Heart right ventricle (tissue), 16 donors: ENCODE results near the gene RRN3. TPM values are rescaled to one million over a fixed set of nuclear protein-coding genes. Genes with fewer than 3 reads are reported as not detected.
A peak's percentile ranks its signal among the peaks of the same experiment; 100 is the strongest.
"Not testable (repeated sequence)": the region's sequence is repeated elsewhere in the genome, so short reads cannot be mapped to it uniquely, and the experiment has no call there.

ENCODE experiments used
- ATAC-seq, 8 donors: fragments of 200-7000 bp; cut with Tn5 transposase; one replicate each; pipeline ENCODE4 v1.9.1; 2020; ENCODE audit warnings: mild to moderate bottlenecking in 8 of 8, moderate library complexity in 8 of 8, moderate number of reproducible peaks in 1 of 8
- DNase-seq, 2 donors: peaks; one replicate each; pipeline ENCODE4 v3.0.0-alpha.2; 2020
- H3K27ac ChIP-seq, 10 donors: fragments of 200-600 bp; sonication (generic) in 2 of 10; one replicate each; pipeline versions ENCODE4 v1.5.0 to v1.8.0; 2020 to 2022; ENCODE audit warnings: mild to moderate bottlenecking in 3 of 10
- H3K27me3 ChIP-seq, 7 donors: fragments of 200-600 bp; one replicate each; pipeline ENCODE4 v1.8.0; 2021 to 2022; ENCODE audit warnings: mild to moderate bottlenecking in 2 of 7
- H3K36me3 ChIP-seq, 9 donors: fragments of 200-600 bp; sonication (generic) in 1 of 9; one replicate each; pipeline versions ENCODE4 v1.5.0 to v1.8.0; 2020 to 2022; ENCODE audit warnings: mild to moderate bottlenecking in 2 of 9
- H3K4me1 ChIP-seq, 9 donors: fragments of 200-600 bp; sonication (generic) in 1 of 9; one replicate each; pipeline versions ENCODE4 v1.5.0 to v1.8.0; 2020 to 2022; ENCODE audit warnings: mild to moderate bottlenecking in 4 of 9
- H3K4me3 ChIP-seq, 10 donors: fragments of 200-600 bp; sonication (generic) in 2 of 10; one replicate each; pipeline versions ENCODE4 v1.5.0 to v1.8.0; 2020 to 2022; ENCODE audit warnings: mild to moderate bottlenecking in 7 of 10, moderate library complexity in 2 of 10
- H3K9me3 ChIP-seq, 11 donors: fragments of 200-600 bp in 10 of 11; sonication (generic) in 2 of 11; one replicate each; pipeline versions ENCODE4 v1.5.0 to v1.8.0; 2013 to 2022; ENCODE audit warnings: mild to moderate bottlenecking in 2 of 11, control low read depth in 1 of 11, moderate library complexity in 1 of 11
- WGBS, 2 donors: extraction: QIAGEN DNeasy Blood & Tissue Kit; methylation state at CpG; one replicate each; pipeline ENCODE4 v1.1.7; 2013; ENCODE audit warnings: inconsistent platforms in 1 of 2; 5-methylcytosine and 5-hydroxymethylcytosine counted together
- intact Hi-C, 10 donors: fragments of 100-400 bp; cut with DNase I; formaldehyde crosslinking; loops; one replicate each; pipeline versions ENCODE4 v1.11.1 to v1.14.2; 2022
- polyA plus RNA-seq, 2 donors: library from polyadenylated mRNA; stranded (reverse); fragments of 200-250 nt; gene quantifications; one replicate each; pipeline ENCODE4 v1.2.3, GENCODE V29; 2013
- total RNA-seq, 10 donors: library from RNA; stranded (reverse); fragmentation: NEBNext Ultra II Directional in 3 of 10; extraction: Animal tissue kit (Norgen Biotek cat#: 25700) in 3 of 10; gene quantifications; one replicate each; pipeline versions ENCODE4 v1.2.1 to v1.2.4, GENCODE V29; 2021 to 2023
- TF ChIP-seq, protein P1 (sequence below), 9 donors: fragments of 200-600 bp; sonication (generic) in 2 of 9; IDR thresholded peaks; one replicate each; pipeline versions ENCODE4 v1.5.0 to v1.8.0; 2021 to 2022; ENCODE audit warnings: antibody characterized with exemption in 9 of 9, mild to moderate bottlenecking in 5 of 9, moderate library complexity in 1 of 9
- donor health status: Arrhythmogenic right ventricular cardiomyopathy.
- donor health status: ischemic (EF 13 %, LVEDD 7.1; RV severe dilation, severe dysfunction).
- donor health status: healthy with polysubstance abuse.
- donor health status: DM: no; HTN: yes; CAD: no.
- donor health status: DM: no; HTN: no; CAD: no.
- donor health status: ischemic (EF 25% LVEDD 6.9; RV normal size, moderate dysfunction).
- donor health status: ischemic (EF 25% LVEDD 5.7; RV mildly dilated, moderate dysfunction).
- donor health status: healthy.
- donor health status: DM: yes; HTN: yes; CAD: no.
- donor health status: Ischemic cardiomyopathy.
- donor health status: ischemic (EF 35%, LVEDD 5.7; RV mildly dilated, moderate dysfunction).
- donor health status: nonischemic (EF 11% LVEDD 7.7; RV severe dilation, severe dysfunction).
- donor health status: DM: yes; HTN: yes; CAD: no.
- donor health status: PGD.
- donor health status: ischemic (EF 29% LVEDD 5.4; RV normal size, mild dysfunction).
- donor health status: nonischemic (EF 23%, LVEDD 6.1; RV moderate dilation, normal function).

Gene RRN3
- total and polyA plus RNA-seq, 12 donors: 9.9 to 31.9 (median 24.1) TPM

DNA sequence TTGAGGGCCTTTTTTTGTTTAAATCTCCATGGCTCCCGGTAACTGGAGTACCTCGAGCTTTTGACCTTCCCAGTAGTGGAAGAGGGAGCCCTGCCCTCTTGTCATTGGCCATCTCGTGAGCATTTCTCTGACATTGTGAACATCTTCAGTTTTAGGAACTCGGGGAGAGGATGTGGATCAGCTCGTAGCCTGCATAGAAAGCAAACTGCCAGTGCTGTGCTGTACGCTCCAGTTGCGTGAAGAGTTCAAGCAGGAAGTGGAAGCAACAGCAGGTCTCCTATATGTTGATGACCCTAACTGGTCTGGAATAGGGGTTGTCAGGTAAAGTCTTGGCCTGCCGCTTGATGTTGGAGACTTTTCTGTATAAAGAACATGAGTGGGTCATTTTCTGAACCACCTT lies 62.5 kb downstream of the RRN3 start:
- intact Hi-C loops: no loop called here
- Histone ChIP-seq H3K4me3 (no peak overlapping the region), H3K4me1 (peaks cover 13 to 50% (median 27%) of the 10 kb centered on the region in 9 donors), H3K27ac (peak overlapping the region in 1 of 10 donors; percentile 1), H3K27me3 (no peaks in the 10 kb centered on the region), H3K9me3 (no peaks in the 10 kb centered on the region), H3K36me3 (peaks cover 0 to 99% (median 50%) of the 10 kb centered on the region in 9 donors)
- DNase-seq: no peak
- TF ChIP-seq, protein P1, sequence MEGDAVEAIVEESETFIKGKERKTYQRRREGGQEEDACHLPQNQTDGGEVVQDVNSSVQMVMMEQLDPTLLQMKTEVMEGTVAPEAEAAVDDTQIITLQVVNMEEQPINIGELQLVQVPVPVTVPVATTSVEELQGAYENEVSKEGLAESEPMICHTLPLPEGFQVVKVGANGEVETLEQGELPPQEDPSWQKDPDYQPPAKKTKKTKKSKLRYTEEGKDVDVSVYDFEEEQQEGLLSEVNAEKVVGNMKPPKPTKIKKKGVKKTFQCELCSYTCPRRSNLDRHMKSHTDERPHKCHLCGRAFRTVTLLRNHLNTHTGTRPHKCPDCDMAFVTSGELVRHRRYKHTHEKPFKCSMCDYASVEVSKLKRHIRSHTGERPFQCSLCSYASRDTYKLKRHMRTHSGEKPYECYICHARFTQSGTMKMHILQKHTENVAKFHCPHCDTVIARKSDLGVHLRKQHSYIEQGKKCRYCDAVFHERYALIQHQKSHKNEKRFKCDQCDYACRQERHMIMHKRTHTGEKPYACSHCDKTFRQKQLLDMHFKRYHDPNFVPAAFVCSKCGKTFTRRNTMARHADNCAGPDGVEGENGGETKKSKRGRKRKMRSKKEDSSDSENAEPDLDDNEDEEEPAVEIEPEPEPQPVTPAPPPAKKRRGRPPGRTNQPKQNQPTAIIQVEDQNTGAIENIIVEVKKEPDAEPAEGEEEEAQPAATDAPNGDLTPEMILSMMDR (IDR thresholded peaks at IDR 0.05): no peak
- ATAC-seq: no peak
- 92 to 95% methylated on average over 8 of the region's 8 CpGs for WGBS, 2 donors

DNA sequence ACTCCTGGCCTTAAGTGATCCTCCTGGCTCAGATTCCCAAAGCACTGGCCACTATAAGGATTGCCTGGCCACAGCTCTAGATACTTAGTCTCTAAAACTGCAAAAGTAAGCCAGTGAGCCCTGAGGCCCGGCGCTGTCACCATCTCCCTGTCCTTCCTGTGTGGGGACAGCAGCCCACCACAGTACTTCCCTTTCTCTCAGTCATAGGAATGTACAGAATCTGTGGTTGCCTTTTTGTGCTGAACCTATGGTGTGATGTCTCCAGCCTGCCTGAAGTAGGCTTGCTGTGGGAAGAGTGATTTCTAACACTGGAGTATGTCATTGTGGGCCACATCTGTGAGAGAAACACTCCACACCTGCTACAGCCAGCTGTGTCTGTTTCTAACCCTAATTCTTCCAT lies 62.9 kb downstream of the RRN3 start:
- intact Hi-C loops: no loop called here
- H3K4me1 ChIP-seq: peaks cover 13 to 50% (median 27%) of the 10 kb centered on the region in 9 donors
- peaks cover 0 to 97% (median 46%) of the 10 kb centered on the region in 9 donors for H3K36me3 ChIP-seq
- H3K27ac ChIP-seq: peak overlapping the region in 1 of 10 donors; percentile 1
- 77 to 87% methylated on average over 2 of the region's 2 CpGs for WGBS, 2 donors
- TF ChIP-seq, protein P1 (IDR thresholded peaks at IDR 0.05): no peak
- no peaks in the 10 kb centered on the region for H3K27me3 ChIP-seq
- ATAC-seq: no peak
- no peaks in the 10 kb centered on the region for H3K9me3 ChIP-seq
- no peak for DNase-seq
- no peak overlapping the region for H3K4me3 ChIP-seq

DNA sequence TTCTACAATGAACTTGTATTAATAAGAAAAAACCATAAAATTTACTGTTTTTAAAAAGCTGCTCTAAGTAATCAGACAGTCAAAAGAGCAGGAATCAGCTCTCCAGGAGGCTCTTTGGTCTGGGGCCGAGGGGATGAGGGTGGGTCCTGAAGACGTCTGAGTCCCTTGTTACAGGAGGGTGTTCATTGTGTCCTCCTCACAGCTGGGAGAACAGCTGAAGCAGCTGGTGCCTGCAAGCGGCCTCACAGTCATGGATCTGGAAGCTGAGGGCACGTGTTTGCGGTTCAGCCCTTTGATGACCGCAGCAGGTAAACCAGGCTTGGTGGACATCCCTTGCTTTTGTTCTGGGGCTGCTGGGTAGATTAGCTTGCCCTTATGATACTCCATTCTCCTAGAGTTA lies 64.3 kb downstream of the RRN3 start:
- WGBS, 2 donors: 84 to 86% methylated on average over 6 of the region's 6 CpGs
- intact Hi-C loops, DNase-seq, H3K27ac ChIP-seq, H3K9me3 ChIP-seq, ATAC-seq, H3K4me3 ChIP-seq, H3K27me3 ChIP-seq: not testable (repeated sequence)
- Histone ChIP-seq H3K36me3 (peaks cover 0 to 96% (median 52%) of the 10 kb centered on the region in 9 donors), H3K4me1 (peaks cover 11 to 55% (median 28%) of the 10 kb centered on the region in 9 donors)

DNA sequence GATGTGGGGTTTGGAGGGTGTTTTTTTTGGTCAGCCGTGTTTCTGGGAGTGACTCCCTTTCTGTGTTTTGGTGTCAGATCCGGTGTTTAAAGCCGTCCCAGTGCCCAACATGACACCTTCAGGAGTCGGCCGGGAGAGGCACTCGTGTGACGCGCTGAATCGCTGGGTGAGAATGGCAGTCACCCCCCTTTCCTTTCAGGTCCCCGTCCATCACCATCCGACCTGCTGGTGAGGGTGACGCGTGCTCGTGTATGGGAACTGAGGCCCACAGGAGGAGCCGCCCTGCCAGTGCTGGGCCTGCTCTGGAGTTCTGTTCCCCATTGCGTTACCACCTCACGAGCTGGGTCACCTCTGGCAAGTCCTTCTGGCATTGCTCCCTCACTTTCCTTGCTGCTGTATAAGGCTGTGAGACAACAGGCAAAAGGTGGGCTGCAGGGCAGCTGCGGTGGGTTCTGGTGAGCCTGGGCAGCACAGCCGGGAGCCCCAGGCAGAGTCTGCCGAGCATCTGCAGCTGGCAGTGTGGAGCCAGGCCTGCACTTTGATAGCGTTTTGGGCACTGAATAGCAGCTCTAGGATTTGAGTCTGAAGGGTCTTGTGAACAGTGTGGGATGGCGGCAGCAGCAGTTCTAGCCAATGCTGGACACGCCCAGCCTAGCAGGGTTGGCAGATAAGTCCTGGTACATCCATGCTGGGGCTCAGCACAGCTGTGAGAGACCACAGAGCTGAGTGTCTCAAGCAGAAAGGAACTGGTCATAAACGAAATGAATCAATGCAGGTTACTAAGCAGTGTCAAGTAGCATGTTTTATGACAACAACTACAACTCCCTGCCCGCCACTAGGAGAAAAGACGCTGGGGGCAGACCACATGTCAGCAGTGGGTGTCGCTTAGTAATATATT lies 65.0 kb downstream of the RRN3 start:
- H3K9me3 ChIP-seq, intact Hi-C loops, DNase-seq, H3K27me3 ChIP-seq, H3K4me3 ChIP-seq: not testable (repeated sequence)
- Histone ChIP-seq H3K36me3 (peaks cover 0 to 96% (median 55%) of the 10 kb centered on the region in 9 donors), H3K27ac (peak overlapping the region in 2 of 10 donors; percentile 30 to 33), H3K4me1 (peaks cover 4 to 51% (median 21%) of the 10 kb centered on the region in 9 donors)
- 81 to 87% methylated on average over 27 of the region's 27 CpGs for WGBS, 2 donors
- peak in 4 of 8 donors; percentile 9 to 37 (median 20) for ATAC-seq

DNA sequence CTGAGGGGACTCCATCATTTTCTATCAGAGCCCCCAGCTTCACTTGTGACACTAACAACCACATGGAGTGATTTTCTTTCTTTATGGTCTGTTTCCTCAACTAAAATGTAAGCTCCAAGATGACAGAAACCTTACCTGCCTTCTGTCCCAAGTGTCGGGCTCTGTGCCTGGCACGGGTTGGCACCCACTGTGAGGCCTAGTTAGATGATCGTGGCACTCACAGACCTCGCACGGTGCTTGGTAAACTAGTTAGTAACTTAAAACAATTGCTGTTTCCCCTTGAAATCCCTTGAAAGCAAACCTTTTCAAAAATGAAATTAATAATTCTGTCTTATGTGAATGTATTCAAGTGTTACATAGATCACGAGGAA lies 65.7 kb downstream of the RRN3 start:
- WGBS, 2 donors: 85 to 91% methylated on average over 6 of the region's 6 CpGs
- intact Hi-C loops, H3K4me3 ChIP-seq, DNase-seq, H3K27me3 ChIP-seq, ATAC-seq, H3K9me3 ChIP-seq: not testable (repeated sequence)
- Histone ChIP-seq H3K36me3 (peaks cover 0 to 96% (median 60%) of the 10 kb centered on the region in 9 donors), H3K27ac (peak overlapping the region in 2 of 10 donors; percentile 30 to 33), H3K4me1 (peaks cover 0 to 46% (median 15%) of the 10 kb centered on the region in 9 donors)

DNA sequence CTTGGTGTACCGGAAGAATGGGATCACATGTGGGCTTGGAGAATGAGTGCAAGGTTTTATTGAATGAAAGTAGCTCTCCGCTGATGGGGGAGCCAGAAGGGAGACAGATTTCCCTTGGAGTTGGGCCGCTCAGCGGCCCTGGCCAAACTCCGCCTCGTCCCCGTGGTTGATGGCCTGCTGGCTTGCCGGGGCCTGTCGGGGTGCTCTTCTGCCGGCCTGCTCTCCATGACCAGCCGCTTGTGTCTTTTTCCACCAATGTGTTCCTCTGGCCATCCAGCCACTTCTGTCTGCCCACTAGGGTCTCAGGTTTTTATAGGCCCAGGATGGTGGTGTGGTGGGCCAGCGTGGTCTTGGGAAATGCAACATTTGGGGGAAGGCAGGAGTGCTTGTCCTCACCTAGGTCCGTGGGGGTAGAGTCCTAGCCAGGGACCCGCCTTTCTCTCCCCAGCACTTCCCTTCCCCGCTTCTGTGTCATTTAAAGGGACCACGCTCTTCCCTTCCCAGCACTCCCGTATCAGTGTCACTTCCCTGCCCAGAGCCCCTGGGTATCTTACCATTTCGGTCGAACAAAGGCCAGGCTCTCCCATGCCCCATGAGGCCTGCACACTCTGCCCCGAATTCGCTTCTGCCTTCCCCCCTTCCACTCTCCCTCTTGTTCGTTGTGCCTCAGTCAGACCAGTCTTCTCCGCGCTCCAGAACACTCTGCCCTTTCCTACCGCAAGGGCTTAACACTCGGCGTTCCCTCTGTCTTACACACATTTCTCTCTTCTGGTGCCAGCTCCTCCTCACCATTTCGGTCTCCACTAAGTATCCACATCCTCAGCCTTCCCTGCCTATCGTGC lies 66.3 kb downstream of the RRN3 start:
- 82 to 89% methylated on average over 29 of the region's 29 CpGs for WGBS, 2 donors
- H3K27ac ChIP-seq, intact Hi-C loops, H3K4me3 ChIP-seq, DNase-seq, H3K9me3 ChIP-seq, H3K27me3 ChIP-seq: not testable (repeated sequence)
- Histone ChIP-seq H3K36me3 (peaks cover 0 to 96% (median 66%) of the 10 kb centered on the region in 9 donors), H3K4me1 (peaks cover 0 to 44% (median 10%) of the 10 kb centered on the region in 9 donors)
- ATAC-seq: peak in 5 of 8 donors; percentile 7 to 36 (median 20)

DNA sequence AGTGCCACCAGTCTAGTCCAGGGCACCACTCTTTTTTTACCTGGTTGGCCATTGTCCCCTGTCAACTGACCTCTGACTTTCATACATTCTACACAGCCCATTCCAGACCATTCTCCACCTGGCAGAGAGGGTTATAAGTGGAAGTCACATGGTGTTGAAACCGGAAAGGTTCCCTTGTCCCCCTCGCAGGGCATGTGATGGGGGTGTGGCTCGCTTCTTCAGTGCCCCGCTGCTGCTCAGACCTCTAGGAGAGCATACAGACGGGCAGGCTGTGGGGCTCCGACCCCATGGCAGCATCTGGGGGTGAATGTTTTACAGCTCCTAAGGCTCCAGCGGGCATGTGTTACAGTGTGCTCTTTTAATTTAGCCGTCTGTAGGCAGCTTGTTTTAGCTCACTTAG lies 67.0 kb downstream of the RRN3 start:
- intact Hi-C loops, H3K9me3 ChIP-seq, DNase-seq, H3K27me3 ChIP-seq, H3K4me3 ChIP-seq, ATAC-seq, H3K27ac ChIP-seq: not testable (repeated sequence)
- H3K4me1 ChIP-seq: peaks cover 0 to 37% (median 9%) of the 10 kb centered on the region in 9 donors
- peaks cover 0 to 96% (median 67%) of the 10 kb centered on the region in 9 donors for H3K36me3 ChIP-seq
- WGBS, 2 donors: 74 to 77% methylated on average over 7 of the region's 8 CpGs

DNA sequence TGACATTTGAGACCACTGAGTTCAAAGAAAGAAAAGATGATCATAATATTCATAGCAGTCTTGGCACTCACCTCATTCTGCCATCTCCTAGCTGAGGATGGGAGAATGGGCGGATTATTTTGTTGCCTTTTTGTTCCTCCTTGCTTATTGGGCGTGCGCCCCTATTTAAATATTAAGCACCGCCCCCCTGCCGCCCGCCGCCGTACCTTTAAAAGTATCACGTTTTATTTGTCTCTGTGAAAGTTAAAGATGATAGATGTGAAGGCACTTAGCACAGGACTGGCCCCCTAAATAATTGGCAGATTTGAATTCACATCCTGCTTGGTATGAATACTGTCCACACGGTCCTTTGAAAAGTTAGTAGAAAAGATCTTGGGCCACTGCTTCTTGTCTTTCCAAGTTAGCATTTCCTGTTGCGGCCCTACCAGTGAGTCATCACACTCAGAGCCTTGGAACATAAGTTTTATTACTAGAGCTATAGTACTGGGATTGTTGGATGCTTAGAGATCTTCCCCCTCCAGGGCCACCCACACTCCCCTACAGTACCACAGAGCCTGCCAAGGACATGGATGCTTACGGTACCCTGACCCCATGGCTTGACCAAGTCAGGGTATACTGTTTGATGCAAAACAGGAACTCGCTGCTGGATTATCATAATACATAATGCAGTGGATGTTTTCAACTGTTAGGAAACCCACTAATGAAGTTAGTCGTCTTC lies 68.7 kb downstream of the RRN3 start:
- Histone ChIP-seq H3K4me1 (peaks cover 0 to 26% (median 9%) of the 10 kb centered on the region in 9 donors), H3K36me3 (peaks cover 0 to 97% (median 66%) of the 10 kb centered on the region in 9 donors), H3K27ac (peak overlapping the region in 4 of 10 donors; percentile 15 to 59 (median 43))
- intact Hi-C loops, H3K27me3 ChIP-seq, H3K4me3 ChIP-seq, DNase-seq, H3K9me3 ChIP-seq: not testable (repeated sequence)
- 83 to 86% methylated on average over 14 of the region's 14 CpGs for WGBS, 2 donors
- peak in 5 of 8 donors; percentile 15 to 47 (median 29) for ATAC-seq
